Smooth muscle cell (in vitro differentiated cells): ENCODE data around the gene PNPLA7. TPM values are rescaled to one million over a fixed set of nuclear protein-coding genes. Genes with fewer than 3 reads are reported as not detected.
"Not testable (repeated sequence)": the region's sequence is repeated elsewhere in the genome, so short reads cannot be mapped to it uniquely, and the experiment has no call there.

Experiments used
- DNase-seq: peaks from one replicate; lab custom pipeline; 2025; ENCODE audit not compliant: unreplicated experiment; lab: John Stamatoyannopoulos, UW
- H2AFZ ChIP-seq: fragments of 200-600 bp; sonication (generic); 2 replicates; pipeline ENCODE4 v1.6.0; 2016; ENCODE audit warnings: antibody characterized with exemption, low read depth, mild to moderate bottlenecking
- H3F3A ChIP-seq: fragments of 200-600 bp; sonication (generic); 2 replicates; pipeline ENCODE4 v1.6.0; 2017; ENCODE audit warnings: antibody characterized with exemption, low read depth
- H3K27ac ChIP-seq: fragments of 200-600 bp; sonication (generic); 2 replicates; pipeline ENCODE4 v1.5.1; 2016; ENCODE audit warnings: low read depth, mild to moderate bottlenecking
- H3K27me3 ChIP-seq: fragments of 200-600 bp; sonication (generic); 2 replicates; pipeline ENCODE4 v1.6.1; 2016; ENCODE audit warnings: low read depth, mild to moderate bottlenecking
- H3K36me3 ChIP-seq: fragments of 200-600 bp; sonication (generic); 2 replicates; pipeline ENCODE4 v1.5.1; 2016; ENCODE audit warnings: low read depth
- H3K4me1 ChIP-seq: fragments of 200-600 bp; sonication (generic); 2 replicates; pipeline ENCODE4 v1.5.1; 2016; ENCODE audit warnings: low read depth
- H3K4me2 ChIP-seq: fragments of 200-600 bp; sonication (generic); 2 replicates; pipeline ENCODE4 v1.6.0; 2016; ENCODE audit warnings: mild to moderate bottlenecking
- H3K4me3 ChIP-seq: fragments of 200-600 bp; sonication (generic); 2 replicates; pipeline ENCODE4 v1.5.1; 2016; ENCODE audit warnings: mild to moderate bottlenecking
- H3K79me2 ChIP-seq: fragments of 200-600 bp; sonication (generic); 2 replicates; pipeline ENCODE4 v1.6.0; 2016; ENCODE audit warnings: low read depth, mild to moderate bottlenecking
- H3K9ac ChIP-seq: fragments of 200-600 bp; sonication (generic); 2 replicates; pipeline ENCODE4 v1.6.0; 2016; ENCODE audit warnings: low read depth
- H3K9me3 ChIP-seq: fragments of 200-600 bp; sonication (generic); replicated peaks from 2 replicates; pipeline ENCODE4 v1.5.1; 2016; ENCODE audit warnings: low read depth
- H4K20me1 ChIP-seq: fragments of 200-600 bp; sonication (generic); 2 replicates; pipeline ENCODE4 v1.6.0; 2016; ENCODE audit warnings: low read depth
- WGBS: methylation state at CpG from one replicate; pipeline ENCODE4 v1.1.7; 2016; ENCODE audit warnings: low lambda C conversion rate; 5-methylcytosine and 5-hydroxymethylcytosine counted together
- polyA plus RNA-seq: library from polyadenylated mRNA; unstranded; fragments of >200 nt; fragmentation: Nextera tagmentation; extraction: Ambion mirVana; gene quantifications from 2 replicates; pipeline ENCODE4 v1.2.1, GENCODE V29; 2016
- total RNA-seq: library from RNA; depleted of rRNA; stranded (reverse); fragments of >200 nt; gene quantifications from 2 replicates; pipeline ENCODE4 v1.2.3, GENCODE V29; 2014
- TF ChIP-seq, protein P1 (sequence below): fragments of 200-600 bp; sonication (generic); IDR thresholded peaks from 2 replicates; pipeline ENCODE4 v1.5.1; 2017; ENCODE audit warnings: borderline replicate concordance, mild to moderate bottlenecking, antibody characterized with exemption; ENCODE audit not compliant: insufficient read depth, poor library complexity, severe bottlenecking

The PNPLA7 gene
- total and polyA plus RNA-seq, 2 experiments from 2014 or later: 0.46 to 0.67 TPM

DNA sequence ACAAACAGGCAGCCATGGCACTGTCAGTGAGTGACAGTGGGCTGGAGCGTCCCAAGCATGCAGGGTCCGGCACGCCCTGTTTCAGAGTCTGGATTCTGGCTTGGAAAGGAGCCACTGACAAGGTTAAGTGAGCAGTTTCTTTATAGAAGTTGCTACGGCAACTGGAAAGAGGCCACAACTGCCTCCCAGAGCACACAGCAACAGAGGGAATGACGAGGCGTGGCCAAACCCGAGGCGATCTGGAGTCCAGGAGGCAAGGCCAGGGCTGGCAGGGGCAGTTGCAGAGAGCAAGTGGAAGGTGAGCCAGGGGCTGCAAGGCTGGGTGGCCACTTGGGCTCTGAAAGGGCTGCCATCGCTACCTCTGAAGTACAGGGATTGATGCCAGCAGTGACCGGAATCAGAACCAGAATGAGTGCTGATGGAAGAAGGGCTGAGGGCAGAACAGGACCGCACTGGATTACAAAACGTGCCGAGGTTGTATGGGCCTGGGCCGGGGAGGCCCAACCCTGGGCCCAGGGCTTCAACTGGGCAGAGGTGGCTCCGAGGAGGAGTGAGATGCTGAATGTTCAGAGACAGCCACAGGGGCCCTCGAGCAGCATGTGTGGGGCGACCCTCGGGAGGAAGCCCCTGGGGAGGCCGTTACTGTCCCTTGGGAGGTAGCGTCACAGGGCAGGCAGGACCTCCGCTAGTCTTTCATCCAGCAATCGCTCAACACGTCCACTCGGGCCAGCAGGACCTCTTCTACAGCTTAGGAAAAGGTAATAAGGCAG lies 6.1 kb upstream of the PNPLA7 start:
- 94% methylated on average over 24 of the region's 24 CpGs for WGBS
- Histone ChIP-seq H3K27me3 (no peaks in the 10 kb centered on the region), H3K9ac (no peak overlapping the region), H3K9me3 (no peaks in the 10 kb centered on the region), H3K36me3 (no peaks in the 10 kb centered on the region), H3K79me2 (no peaks in the 10 kb centered on the region), H3F3A (peaks cover 11% of the 10 kb centered on the region), H3K4me1 (no peaks in the 10 kb centered on the region), H3K4me2 (no peak overlapping the region), H3K4me3 (no peak overlapping the region), H4K20me1 (peaks cover 3% of the 10 kb centered on the region), H2AFZ (no peak overlapping the region), H3K27ac (no peak overlapping the region)
- no peak for DNase-seq
- TF ChIP-seq, protein P1, sequence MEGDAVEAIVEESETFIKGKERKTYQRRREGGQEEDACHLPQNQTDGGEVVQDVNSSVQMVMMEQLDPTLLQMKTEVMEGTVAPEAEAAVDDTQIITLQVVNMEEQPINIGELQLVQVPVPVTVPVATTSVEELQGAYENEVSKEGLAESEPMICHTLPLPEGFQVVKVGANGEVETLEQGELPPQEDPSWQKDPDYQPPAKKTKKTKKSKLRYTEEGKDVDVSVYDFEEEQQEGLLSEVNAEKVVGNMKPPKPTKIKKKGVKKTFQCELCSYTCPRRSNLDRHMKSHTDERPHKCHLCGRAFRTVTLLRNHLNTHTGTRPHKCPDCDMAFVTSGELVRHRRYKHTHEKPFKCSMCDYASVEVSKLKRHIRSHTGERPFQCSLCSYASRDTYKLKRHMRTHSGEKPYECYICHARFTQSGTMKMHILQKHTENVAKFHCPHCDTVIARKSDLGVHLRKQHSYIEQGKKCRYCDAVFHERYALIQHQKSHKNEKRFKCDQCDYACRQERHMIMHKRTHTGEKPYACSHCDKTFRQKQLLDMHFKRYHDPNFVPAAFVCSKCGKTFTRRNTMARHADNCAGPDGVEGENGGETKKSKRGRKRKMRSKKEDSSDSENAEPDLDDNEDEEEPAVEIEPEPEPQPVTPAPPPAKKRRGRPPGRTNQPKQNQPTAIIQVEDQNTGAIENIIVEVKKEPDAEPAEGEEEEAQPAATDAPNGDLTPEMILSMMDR: no peak

DNA sequence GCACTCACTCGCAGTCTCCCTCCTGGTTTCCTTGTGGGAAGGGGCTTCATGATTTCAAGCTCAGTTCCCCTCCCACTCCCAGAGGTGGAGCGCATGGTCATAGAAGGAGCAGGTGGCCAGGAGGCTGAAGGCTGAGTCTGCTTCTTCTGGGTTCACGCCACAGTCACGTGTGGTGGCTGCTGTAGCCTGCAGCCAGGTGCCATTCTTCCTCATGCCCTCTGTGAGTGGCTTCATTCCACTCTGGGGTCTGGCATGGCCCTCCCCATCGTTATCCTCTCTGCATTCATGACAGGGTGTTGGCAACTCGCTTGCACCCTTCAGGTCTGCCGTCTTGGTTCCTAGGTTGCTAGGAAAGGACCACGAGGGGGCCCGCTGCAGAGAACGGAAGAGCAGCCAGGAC lies 5.0 kb upstream of the PNPLA7 start:
- Histone ChIP-seq H3K9me3 (no peaks in the 10 kb centered on the region), H3K27ac (no peak overlapping the region), H3K27me3 (no peaks in the 10 kb centered on the region), H3K4me2 (no peak overlapping the region), H2AFZ (no peak overlapping the region), H3K36me3 (no peaks in the 10 kb centered on the region), H3K79me2 (no peaks in the 10 kb centered on the region), H3F3A (peaks cover 13% of the 10 kb centered on the region), H3K9ac (no peak overlapping the region), H4K20me1 (peaks cover 3% of the 10 kb centered on the region), H3K4me1 (peaks cover under 1% of the 10 kb centered on the region), H3K4me3 (no peak overlapping the region)
- TF ChIP-seq, protein P1: no peak
- 97% methylated on average over 10 of the region's 10 CpGs for WGBS
- DNase-seq: no peak

DNA sequence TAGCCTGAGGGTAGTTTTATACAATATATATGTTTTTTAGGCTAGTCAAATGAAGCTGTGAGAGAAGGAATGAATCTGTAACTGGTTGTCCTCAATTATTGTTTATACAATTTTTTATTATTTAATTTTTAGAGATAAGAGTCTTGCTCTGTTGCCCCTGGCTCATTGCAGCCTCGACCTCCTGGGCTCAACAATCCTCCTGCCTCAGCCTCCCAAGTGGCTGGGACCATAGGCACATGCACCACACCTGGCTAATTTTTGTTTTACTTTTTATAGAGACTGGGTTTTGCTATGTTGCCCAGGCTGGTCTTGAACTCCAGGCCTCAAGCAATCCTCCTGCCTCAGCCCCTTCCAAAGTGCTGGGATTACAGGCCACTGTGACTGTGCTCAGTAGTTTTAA lies 4.1 kb upstream of the PNPLA7 start:
- no peak for DNase-seq
- Histone ChIP-seq H3K9me3 (no peaks in the 10 kb centered on the region), H3F3A (peaks cover 17% of the 10 kb centered on the region), H3K36me3 (no peaks in the 10 kb centered on the region), H3K4me3 (no peak overlapping the region), H3K9ac (no peak overlapping the region), H3K27me3 (no peaks in the 10 kb centered on the region), H2AFZ (no peak overlapping the region), H3K27ac (no peak overlapping the region), H3K79me2 (no peaks in the 10 kb centered on the region), H3K4me1 (peaks cover 3% of the 10 kb centered on the region), H3K4me2 (no peak overlapping the region), H4K20me1 (peaks cover 3% of the 10 kb centered on the region)
- TF ChIP-seq, protein P1: no peak
- WGBS: 95% methylated on average over 1 of the region's 1 CpG

DNA sequence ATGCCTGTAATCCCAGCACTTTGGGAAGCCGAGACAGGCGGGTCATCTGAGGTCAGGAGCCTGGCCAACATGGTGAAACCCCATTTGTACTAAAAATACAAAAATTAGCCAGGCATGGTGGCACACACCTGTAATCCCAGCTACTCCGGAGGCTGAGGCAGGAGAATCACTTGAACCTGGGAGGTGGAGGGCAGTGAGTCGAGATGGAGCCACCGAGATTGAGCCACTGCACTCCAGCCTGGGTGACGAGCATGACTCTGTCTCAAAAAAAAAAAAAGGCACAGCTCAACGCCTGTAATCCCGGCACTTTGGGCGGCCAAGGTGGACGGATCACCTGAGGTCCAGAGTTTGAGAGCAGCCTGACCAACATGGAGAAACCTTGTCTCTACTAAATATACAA lies 3.5 kb upstream of the PNPLA7 start:
- H3K4me1 ChIP-seq, H3K9me3 ChIP-seq, DNase-seq, H3K27ac ChIP-seq, H3K27me3 ChIP-seq, H3K79me2 ChIP-seq, H3K4me2 ChIP-seq, H2AFZ ChIP-seq, H4K20me1 ChIP-seq, H3K4me3 ChIP-seq, H3K36me3 ChIP-seq, H3K9ac ChIP-seq: not testable (repeated sequence)
- peaks cover 17% of the 10 kb centered on the region for H3F3A ChIP-seq
- 92% methylated on average over 10 of the region's 10 CpGs for WGBS
